ENCODE results near the gene PTER.
A peak's percentile ranks its signal among the peaks of the same experiment; 100 is the strongest.

PTER gene

GRCh38 chr10:16466001-16466400 lies 29.2 kb downstream of the PTER start:
- DNase-seq, result no peak

- DNase-seq, result no peak
Observed at GRCh38 chr10:16470747-16471146, 33.9 kb downstream of the PTER start.

GRCh38 chr10:16472828-16473227 lies 36.0 kb downstream of the PTER start:
- no peak for DNase-seq

GRCh38 chr10:16477757-16478156 lies 40.9 kb downstream of the PTER start:
- DNase-seq, result no peak

- no peak for DNase-seq
Observed at GRCh38 chr10:16478801-16479200, 42.0 kb downstream of the PTER start.

- DNase-seq, result peak; percentile 2
Observed at GRCh38 chr10:16481052-16481728, 44.4 kb downstream of the PTER start.

- no peak for DNase-seq
Observed at GRCh38 chr10:16483241-16483917, 46.6 kb downstream of the PTER start.

GRCh38 chr10:16490511-16490910 lies 53.7 kb downstream of the PTER start:
- DNase-seq, result no peak

GRCh38 chr10:16491933-16492332 lies 55.1 kb downstream of the PTER start:
- DNase-seq, result no peak

GRCh38 chr10:16493884-16494536 lies 57.2 kb downstream of the PTER start:
- DNase-seq, result no peak

- DNase-seq, result no peak
Observed at GRCh38 chr10:16497911-16498310, 61.1 kb downstream of the PTER start.

- DNase-seq, result no peak
Observed at GRCh38 chr10:16505161-16505560, 68.4 kb downstream of the PTER start.

GRCh38 chr10:16509996-16510395 lies 73.2 kb downstream of the PTER start:
- DNase-seq, result no peak

- no peak for DNase-seq
Observed at GRCh38 chr10:16510843-16511242, 74.0 kb downstream of the PTER start.

- DNase-seq, result no peak
Observed at GRCh38 chr10:16518822-16519221, 82.0 kb downstream of the PTER start.

- no peak for DNase-seq
Observed at GRCh38 chr10:16519250-16519907, 82.6 kb downstream of the PTER start.

- DNase-seq, result peak; percentile 49
Observed at GRCh38 chr10:16519908-16520861, 83.4 kb downstream of the PTER start.

GRCh38 chr10:16520900-16521299 lies 84.1 kb downstream of the PTER start:
- DNase-seq, result peak; percentile 53

GRCh38 chr10:16521311-16522016 lies 84.7 kb downstream of the PTER start, which contains the start of gene C1QL3:
C1QL3 (minus strand) TSS chr10:16521879; CDS start chr10:16521065, 814 bp downstream.
- peak; percentile 72 for DNase-seq

- DNase-seq, result no peak
Observed at GRCh38 chr10:16527452-16527851, 90.6 kb downstream of the PTER start.

- no peak for DNase-seq
Observed at GRCh38 chr10:16529853-16530252, 93.0 kb downstream of the PTER start.
